Loucy (cell line): ENCODE results near the gene MIA.

ENCODE experiments used
- H2AFZ ChIP-seq: fragments of 200-600 bp; sonication (generic); 2 replicates; pipeline ENCODE4 v1.6.0; 2016; ENCODE audit warnings: antibody characterized with exemption, mild to moderate bottlenecking, low read length, moderate library complexity
- H3F3A ChIP-seq: fragments of 200-600 bp; 2 replicates; pipeline ENCODE4 v1.6.0; 2016; ENCODE audit warnings: antibody characterized with exemption, low read depth, mild to moderate bottlenecking
- H3K27me3 ChIP-seq: fragments of 200-600 bp; sonication (generic); 2 replicates; pipeline ENCODE4 v1.6.1; 2014; ENCODE audit warnings: low read length, mild to moderate bottlenecking; ENCODE audit not compliant: insufficient read depth, poor library complexity, severe bottlenecking
- H3K36me3 ChIP-seq: fragments of 200-600 bp; sonication (generic); 2 replicates; pipeline ENCODE4 v1.6.1; 2016; ENCODE audit warnings: low read length; ENCODE audit not compliant: insufficient read depth
- H3K4me1 ChIP-seq: fragments of 200-600 bp; sonication (generic); 2 replicates; pipeline ENCODE4 v1.5.1; 2014; ENCODE audit warnings: low read length, mild to moderate bottlenecking; ENCODE audit not compliant: insufficient read depth, poor library complexity, severe bottlenecking
- H3K4me2 ChIP-seq: fragments of 200-600 bp; sonication (generic); 2 replicates; pipeline ENCODE4 v1.6.0; 2014; ENCODE audit warnings: antibody characterized with exemption, low read length, low read depth, mild to moderate bottlenecking; ENCODE audit not compliant: poor library complexity, severe bottlenecking
- H3K4me3 ChIP-seq: fragments of 200-600 bp; sonication (generic); 2 replicates; pipeline ENCODE4 v1.5.1; 2014; ENCODE audit warnings: low read length, mild to moderate bottlenecking, mixed read lengths; ENCODE audit not compliant: poor library complexity, severe bottlenecking
- H3K79me2 ChIP-seq: fragments of 200-600 bp; sonication (generic); 2 replicates; pipeline ENCODE4 v1.6.1; 2014; ENCODE audit warnings: low read length; ENCODE audit not compliant: insufficient read depth
- H3K9ac ChIP-seq: fragments of 200-600 bp; sonication (generic); 2 replicates; pipeline ENCODE4 v1.6.0; 2014; ENCODE audit warnings: mild to moderate bottlenecking, low read depth, low read length, moderate library complexity; ENCODE audit not compliant: poor library complexity, severe bottlenecking
- H3K9me2 ChIP-seq: fragments of 200-600 bp; sonication (generic); replicated peaks from 2 replicates; pipeline ENCODE4 v1.6.1; 2016; ENCODE audit warnings: low read depth, low read length, mixed read lengths
- H3K9me3 ChIP-seq: fragments of 200-600 bp; sonication (generic); 2 replicates; pipeline ENCODE4 v1.6.1; 2014; ENCODE audit warnings: mild to moderate bottlenecking, antibody characterized with exemption, low read length, low read depth; ENCODE audit not compliant: insufficient read depth
- H4K20me1 ChIP-seq: fragments of 200-600 bp; sonication (generic); 2 replicates; pipeline ENCODE4 v1.6.0; 2014; ENCODE audit warnings: antibody characterized with exemption, low read length, mild to moderate bottlenecking; ENCODE audit not compliant: insufficient read depth, poor library complexity, severe bottlenecking
- CTCF ChIP-seq: fragments of 200-600 bp; sonication (generic); conservative IDR thresholded peaks from 2 replicates; pipeline ENCODE4 v1.5.1; 2014; ENCODE audit warnings: mild to moderate bottlenecking, antibody characterized with exemption, low read length
- EZH2phosphoT487 ChIP-seq: fragments of 200-600 bp; IDR thresholded peaks from 2 replicates; pipeline ENCODE4 v1.6.1; 2018; ENCODE audit warnings: antibody characterized with exemption, mild to moderate bottlenecking, moderate library complexity, borderline replicate concordance

The MIA gene

GRCh38 chr19:40742886-40743285, 32.4 kb upstream of the MIA start:
- TF ChIP-seq EZH2phosphoT487 (no peak), CTCF (no peak)
- no peaks in the 10 kb centered on the region for H4K20me1 ChIP-seq
- H3K9me3 ChIP-seq, result no peaks in the 10 kb centered on the region
- H3K9me2 ChIP-seq, result no peaks in the 10 kb centered on the region
- no peak overlapping the region for H3K4me3 ChIP-seq
- H3K36me3 ChIP-seq, result no peaks in the 10 kb centered on the region
- no peak overlapping the region for H3K4me2 ChIP-seq
- no peaks in the 10 kb centered on the region for H3K27me3 ChIP-seq
- H3F3A ChIP-seq, result no peaks in the 10 kb centered on the region
- peaks cover 5% of the 10 kb centered on the region for H3K79me2 ChIP-seq
- H2AFZ ChIP-seq, result no peak overlapping the region
- H3K9ac ChIP-seq, result no peak overlapping the region
- peaks cover 4% of the 10 kb centered on the region for H3K4me1 ChIP-seq

- H3F3A ChIP-seq, result no peaks in the 10 kb centered on the region
- no peaks in the 10 kb centered on the region for H4K20me1 ChIP-seq
- no peak overlapping the region for H3K4me3 ChIP-seq
- H3K9me2 ChIP-seq, result no peaks in the 10 kb centered on the region
- no peaks in the 10 kb centered on the region for H3K36me3 ChIP-seq
- no peak overlapping the region for H3K4me2 ChIP-seq
- H3K27me3 ChIP-seq, result no peaks in the 10 kb centered on the region
- H3K79me2 ChIP-seq, result peaks cover 15% of the 10 kb centered on the region
- no peak for TF ChIP-seq CTCF
- TF ChIP-seq EZH2phosphoT487, result no peak
- no peak overlapping the region for H2AFZ ChIP-seq
- H3K9ac ChIP-seq, result no peak overlapping the region
- no peaks in the 10 kb centered on the region for H3K9me3 ChIP-seq
- H3K4me1 ChIP-seq, result peaks cover 9% of the 10 kb centered on the region
Observed at GRCh38 chr19:40743926-40744325, 31.4 kb upstream of the MIA start.

- Histone ChIP-seq H3K4me1 (peaks cover 17% of the 10 kb centered on the region), H3K36me3 (no peaks in the 10 kb centered on the region), H4K20me1 (no peaks in the 10 kb centered on the region), H2AFZ (no peak overlapping the region), H3K9me2 (no peaks in the 10 kb centered on the region), H3K9me3 (no peaks in the 10 kb centered on the region), H3K27me3 (no peaks in the 10 kb centered on the region), H3K4me3 (no peak overlapping the region), H3K9ac (no peak overlapping the region), H3K4me2 (no peak overlapping the region), H3F3A (no peaks in the 10 kb centered on the region), H3K79me2 (peaks cover 24% of the 10 kb centered on the region)
- TF ChIP-seq CTCF, result peak; percentile 68
- TF ChIP-seq EZH2phosphoT487, result no peak
Observed at GRCh38 chr19:40744554-40745401, 30.5 kb upstream of the MIA start.
